Esophagus mucosa (tissue), 1 donor: ENCODE measurements around the gene PCK2. TPM values are rescaled to one million over a fixed set of nuclear protein-coding genes. Genes with fewer than 3 reads are reported as not detected.

Experiments
- ATAC-seq: fragments of 200-7000 bp; cut with Tn5 transposase; one replicate; pipeline ENCODE4 v1.9.1; 2020
- total RNA-seq: library from RNA; stranded (reverse); gene quantifications from one replicate; pipeline ENCODE4 v1.2.4, GENCODE V29; 2023
- donor health status: DM: yes; HTN: yes; CAD: no.

PCK2 gene
- total RNA-seq, 1 donor from 2014 or later = 44.4 TPM

DNA sequence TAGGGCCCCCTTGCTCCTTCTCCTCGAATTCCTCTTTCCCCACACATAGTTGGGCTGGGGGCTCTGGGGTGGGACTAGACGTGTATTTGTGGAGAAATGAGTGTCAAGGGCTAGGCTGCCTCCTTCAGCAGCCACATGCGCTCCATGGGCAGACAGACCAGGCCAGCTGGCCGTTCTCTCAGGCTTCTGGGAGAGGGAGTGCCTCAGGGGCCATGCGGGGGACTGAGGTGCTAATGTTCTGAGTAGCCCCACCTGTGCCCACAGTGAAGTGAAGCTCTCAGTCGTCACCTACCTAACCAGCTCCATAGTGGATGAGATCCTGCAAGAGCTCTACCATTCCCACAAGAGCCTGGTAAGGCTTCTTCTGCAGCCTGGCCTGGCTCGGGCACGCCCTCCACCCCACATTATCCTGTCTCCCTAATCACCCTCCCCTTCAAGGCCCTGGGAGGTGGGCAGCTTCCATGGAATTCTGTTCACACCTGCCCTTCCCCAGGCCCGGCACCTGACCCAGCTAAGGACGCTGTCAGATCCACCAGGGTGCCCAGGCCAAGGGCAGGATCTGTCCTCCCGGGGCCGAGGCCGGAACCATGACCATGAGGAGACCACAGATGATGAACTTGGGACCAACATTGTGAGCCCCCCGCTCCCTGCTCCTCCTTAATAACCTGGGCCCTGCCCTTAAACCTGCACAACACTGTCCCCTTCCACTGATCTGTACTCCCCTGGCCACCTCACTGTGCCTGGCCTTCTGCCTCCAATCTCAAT is 31.7 kb upstream of the PCK2 start:
- no peak for ATAC-seq

DNA sequence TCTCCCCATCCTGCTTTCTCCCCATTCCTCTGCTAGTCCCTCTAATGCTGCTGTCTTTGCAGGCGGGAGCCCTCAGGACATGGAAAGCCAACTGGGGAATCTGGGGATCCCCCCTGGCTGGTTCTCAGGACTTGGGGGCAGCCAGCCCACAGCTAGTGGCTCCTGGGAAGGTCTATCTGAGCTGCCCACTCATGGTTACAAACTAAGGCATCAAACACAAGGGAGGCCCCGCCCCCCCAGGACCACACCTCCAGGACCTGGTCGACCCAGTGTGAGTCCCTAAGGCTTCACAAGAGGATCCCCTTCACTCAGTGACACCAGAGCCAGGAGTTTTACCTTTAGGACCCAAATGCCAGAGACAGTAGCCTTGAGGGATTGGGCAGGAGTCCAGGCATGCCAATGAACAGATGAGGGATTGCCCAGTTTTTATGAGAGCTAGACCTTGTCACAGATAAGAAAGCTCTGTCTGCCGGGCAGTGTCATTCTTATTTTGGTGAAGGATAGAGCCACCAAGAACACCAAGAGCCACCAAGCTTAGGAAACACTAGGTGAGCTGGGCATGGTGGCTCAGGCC is 30.8 kb upstream of the PCK2 start:
- no peak for ATAC-seq

DNA sequence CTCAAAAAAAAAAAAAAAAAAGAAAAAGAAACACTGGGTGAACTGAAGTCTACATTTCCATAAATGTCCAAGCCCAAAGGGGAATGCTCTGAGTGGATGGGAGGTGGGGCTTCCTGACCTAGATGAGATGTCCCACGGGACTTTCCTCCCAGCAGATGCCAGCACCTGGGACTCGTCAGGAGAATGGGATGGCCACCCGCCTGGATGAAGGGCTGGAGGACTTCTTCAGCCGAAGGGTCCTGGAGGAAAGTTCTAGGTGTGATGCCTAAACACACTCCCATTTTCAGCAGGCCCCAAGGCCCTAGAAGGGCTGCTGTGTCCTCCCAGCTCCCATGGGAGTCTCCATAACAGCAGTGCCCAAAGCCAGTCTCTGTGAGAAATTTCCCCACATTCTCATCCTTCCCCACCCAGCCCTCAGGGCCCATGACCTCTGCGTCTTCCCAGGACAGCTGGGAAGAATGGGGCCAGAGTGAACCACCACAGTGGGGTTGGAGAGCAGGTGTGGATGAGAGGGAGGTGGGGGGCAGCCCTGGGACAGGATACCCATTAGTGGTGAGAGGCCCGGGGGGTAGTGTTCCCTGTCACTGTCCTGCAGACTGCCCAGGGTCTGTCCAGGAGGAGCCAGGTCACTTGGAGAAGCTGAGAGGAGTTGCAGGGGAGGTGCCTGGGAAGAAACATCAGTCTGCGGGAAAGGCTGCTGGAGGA is 29.9 kb upstream of the PCK2 start:
- no peak for ATAC-seq

DNA sequence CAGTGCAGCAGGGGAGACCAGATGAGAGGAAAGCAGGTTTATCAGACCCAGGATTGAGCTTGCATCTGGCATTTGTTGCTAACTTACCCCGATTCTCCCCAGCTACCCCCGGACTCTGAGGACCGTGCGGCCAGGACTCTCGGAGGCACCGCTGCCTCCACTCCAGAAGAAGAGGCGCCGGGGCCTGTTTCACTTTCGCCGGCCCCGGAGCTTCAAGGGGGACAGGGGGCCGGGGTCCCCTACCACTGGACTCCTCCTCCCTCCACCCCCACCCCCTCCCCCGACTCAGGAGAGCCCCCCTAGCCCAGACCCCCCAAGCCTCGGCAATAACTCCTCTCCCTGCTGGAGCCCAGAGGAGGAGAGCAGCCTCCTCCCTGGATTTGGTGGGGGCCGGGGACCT is 29.3 kb upstream of the PCK2 start:
- no peak for ATAC-seq

DNA sequence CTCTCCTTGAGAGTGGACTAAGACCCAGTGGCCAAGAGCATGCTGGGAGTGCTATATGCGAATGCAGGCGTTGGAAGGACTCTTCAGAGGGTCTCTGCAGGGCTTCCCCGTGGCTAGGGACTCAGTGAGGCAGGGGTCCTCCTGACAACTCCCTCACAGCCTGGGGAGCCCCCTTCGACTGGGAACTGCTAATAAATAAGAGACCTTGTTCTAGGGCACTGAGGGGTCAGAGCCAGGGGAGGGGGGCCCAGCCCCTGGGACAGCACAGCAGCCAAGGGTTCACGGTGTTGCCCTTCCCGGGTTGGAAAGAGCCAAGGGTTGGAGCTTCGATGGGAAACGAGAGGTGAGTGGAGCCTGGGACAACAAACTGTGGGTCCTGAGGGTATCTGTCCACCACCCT is 28.7 kb upstream of the PCK2 start:
- ATAC-seq = no peak

DNA sequence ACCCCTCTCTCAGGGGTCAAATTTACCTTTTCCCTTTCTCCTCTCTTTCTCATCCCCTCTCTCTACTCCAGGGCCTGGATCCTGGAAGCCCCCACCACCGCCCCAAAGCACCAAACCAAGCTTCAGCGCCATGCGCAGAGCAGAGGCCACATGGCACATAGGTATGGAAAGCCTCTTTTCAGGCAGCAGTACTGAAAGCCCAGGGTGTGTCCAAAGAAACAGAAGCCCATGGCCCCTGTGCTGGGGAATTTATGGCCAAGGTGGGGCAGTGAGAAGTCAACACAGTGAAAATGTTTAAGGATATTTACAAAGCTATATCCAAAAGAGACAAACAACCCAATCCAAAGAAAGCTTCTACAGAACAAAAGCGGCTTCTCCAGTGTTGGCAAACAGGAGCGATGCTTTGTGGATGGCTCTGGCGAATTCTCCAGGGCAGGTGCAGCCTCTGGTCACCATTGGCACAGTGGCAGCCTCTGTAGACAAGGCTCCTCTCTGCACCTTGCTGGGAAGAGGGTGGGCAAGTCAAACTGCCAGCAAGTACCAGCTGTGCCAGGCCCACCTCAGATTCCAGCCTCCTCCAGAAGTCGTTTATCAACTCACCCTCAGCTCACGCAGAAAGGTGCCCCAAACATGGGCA is 27.5 kb upstream of the PCK2 start:
- no peak for ATAC-seq

DNA sequence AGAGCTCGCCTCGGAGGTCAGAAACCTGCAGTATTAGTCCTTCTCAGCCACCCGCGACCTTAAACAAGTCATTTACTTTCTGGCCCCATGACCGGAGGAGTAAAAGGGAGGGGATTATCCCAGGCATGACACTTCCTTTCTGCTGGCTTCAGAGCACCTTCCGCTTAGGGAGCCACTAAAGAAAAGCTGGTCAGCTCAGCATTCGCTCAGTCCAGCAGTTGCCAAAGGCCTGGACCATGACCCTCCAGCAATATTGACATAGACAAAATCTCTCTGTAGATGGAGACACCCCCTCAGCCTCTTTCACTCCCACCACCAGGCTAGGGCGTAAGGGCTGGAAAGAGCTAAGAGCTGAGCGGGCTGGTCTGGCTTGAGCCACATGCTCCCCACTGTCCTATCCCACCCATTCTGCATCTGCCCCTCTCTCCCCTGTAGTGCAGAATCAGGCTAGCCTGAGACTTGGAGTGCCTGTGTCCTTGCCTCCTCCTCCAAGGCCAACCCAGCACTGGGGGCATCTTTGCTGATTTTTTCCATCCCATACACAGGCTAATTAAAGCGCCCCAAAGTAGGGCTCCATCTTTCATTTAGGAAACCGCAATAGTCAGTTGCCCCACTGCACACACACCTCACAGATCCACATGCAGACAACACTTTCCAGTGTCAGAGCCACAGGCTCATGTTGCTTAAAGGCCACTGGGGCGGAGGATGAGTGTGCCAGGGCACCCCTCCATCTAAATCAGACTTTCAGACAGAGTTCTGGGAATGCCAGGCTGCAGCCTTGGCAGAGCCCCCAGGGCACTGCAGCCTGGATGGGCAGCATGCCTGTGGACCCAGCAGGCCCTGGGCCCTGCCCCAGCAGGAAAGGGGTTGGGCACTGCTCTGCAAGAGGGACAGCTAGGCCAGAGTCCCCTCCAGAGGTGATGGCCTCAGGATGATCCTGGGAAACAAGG is 26.7 kb upstream of the PCK2 start:
- ATAC-seq = no peak

DNA sequence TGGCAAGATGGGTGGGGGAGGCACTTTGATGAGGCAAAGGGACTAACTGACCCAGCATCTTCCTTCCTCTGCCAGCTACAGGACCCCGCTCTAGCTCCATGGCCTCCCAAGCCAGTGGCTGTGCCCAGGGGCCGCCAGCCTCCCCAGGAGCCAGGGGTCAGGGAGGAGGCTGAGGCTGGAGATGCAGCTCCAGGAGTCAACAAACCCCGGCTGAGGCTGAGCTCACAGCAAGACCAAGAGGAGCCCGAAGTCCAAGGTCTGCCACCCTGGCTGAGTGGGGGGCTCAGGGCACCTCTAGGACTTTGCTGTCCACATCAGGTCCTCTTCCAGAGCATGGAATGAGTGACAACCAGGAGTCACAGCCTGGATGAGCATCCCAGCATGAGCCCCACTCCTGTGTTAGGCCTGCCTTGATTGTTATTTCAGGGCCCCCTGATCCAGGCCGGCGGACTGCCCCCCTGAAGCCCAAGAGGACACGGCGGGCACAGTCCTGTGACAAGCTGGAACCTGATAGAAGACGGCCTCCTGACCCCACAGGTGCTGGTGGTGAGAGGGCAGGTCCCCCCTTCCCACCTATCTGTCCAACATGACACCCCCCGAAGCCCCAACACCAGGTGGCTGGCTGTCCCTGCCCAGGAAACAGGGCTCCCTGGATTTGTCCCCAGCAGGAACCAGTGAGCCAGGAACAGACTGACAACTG is 25.2 kb upstream of the PCK2 start:
- no peak for ATAC-seq

DNA sequence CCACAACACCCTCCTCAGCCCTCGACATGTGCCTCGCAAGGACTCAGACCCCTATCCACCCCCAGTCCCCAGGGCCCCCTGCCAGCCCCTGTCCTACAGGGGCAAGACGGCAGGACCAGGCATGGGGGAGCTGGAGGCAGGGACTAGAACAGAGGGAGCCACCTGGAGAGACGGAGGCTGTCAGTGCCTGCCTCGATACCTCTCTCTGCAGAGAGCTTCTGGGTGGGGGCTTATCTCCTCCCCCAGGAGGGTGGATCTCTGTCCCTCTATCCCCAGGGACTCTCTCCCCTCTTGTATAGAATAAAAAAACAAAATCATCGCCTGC is 24.7 kb upstream of the PCK2 start:
- ATAC-seq = no peak

DNA sequence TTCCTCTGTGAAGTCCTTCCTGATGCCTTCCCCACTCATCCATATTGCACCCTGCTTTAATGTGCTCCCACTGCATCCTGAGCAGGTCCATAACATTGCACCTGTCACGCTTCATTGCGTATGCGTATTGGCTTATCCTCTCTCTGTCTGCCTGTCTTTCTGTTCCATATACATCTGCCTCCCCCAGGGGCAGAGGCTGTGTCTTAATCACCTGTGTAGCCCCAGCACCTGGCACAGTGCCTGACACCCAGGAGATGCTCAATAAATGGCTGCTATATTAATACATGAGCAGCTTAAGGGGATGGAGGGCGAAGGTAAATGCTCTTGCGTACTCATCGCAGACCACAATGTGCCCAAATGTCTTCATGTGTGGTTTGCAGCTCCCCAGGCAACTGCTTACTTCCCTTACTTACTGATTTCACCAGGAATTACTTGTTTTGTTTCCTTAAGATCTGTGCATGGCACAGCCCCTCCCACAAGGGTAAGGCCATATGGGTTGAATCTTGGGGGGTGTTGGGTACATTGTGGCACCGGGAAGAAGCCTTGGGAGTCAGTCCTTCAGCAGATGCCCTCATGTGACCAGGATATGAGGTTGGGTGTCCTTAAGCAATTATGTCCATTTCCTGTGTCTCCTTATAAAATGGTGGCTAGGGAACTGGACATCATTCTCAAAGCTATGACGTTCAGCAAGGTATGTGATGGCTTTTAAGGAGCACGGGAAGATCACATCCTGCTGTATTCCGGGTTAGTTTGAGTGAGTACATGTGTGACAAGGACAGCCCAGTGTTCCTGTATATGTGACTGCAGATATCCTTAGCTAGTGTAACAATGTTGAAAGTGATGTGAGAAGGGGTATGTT is 23.6 kb upstream of the PCK2 start:
- ATAC-seq = no peak

DNA sequence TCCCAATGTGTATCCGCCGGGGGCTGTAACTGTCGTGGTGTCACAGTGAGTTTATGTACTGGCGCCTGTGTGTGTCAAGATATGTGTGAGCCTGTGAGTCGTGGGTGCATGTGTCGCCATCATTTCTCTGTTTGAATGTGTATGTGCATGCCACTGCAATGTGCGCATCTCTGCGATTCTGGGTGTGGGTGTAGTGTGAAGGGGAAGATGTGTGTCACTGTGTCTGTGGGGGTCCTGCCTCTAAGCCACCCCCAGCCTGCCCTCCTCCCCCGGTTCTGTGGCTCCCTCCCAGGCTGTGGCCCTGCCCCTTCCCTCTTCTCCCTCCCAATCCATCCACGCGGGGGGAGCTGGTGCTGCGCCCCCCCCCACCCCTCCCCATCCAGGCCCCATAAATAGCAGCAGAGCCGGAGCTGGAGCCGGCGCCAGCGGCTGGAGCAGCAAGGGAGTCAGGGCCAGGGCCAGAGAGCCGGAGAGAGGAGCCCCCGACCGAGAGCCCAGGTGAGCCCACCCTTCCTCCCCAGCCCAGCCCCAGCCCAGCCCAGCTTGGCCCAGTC is 22.9 kb upstream of the PCK2 start, which contains the start of gene CPNE6:
Gene CPNE6 (plus strand): TSS at position 419 of the 554 bp plus-strand sequence. CDS start 1,375 bp downstream, outside the sequence.
- no peak for ATAC-seq

DNA sequence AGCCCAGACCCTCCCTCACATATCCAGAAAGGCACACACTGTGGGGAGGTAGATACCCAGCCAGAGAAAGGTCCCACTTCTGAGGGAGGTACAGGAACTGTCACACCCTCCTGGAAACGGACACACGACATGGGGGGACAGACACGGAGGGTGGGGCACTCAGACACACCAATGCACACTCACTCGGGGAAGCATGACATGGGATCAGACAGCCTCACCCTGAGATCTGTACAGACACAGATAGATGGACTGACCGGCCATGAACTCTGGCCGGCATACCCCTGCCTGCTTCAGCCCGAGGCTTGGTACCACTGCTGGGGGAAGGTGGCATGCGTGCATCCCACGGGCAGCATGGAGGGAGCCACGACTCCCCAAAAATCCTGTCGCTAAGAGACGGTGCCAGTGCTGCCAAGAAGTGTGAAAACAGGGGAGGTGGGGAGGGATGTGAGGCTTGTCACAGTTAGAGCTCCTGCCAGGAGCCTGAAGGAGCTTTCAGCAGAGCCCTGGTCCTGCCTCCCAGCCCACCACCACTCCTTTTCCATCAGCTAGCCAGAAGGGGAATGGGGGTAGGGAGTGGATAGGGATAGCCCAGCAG is 22.2 kb upstream of the PCK2 start:
- ATAC-seq = no peak

DNA sequence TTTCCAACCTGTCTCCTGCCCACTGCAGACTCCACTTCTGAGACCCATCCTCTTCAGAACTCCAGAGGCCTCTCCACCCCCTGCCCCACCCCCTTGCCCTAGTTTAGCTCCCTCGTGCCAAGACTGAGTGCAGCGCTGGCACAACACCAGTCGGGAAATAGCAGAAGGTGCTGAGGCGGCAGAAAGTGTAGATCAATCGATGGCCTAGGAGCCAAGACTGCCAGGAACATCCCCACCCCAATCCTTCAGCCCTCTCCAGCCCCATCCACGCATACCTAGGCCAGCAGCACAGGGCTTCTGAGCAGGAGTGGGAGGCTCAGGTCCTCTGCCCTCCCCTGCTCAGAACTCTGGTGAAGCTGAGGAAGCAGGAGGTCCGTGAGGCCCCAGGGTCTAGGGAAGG is 21.7 kb upstream of the PCK2 start:
- ATAC-seq = no peak

DNA sequence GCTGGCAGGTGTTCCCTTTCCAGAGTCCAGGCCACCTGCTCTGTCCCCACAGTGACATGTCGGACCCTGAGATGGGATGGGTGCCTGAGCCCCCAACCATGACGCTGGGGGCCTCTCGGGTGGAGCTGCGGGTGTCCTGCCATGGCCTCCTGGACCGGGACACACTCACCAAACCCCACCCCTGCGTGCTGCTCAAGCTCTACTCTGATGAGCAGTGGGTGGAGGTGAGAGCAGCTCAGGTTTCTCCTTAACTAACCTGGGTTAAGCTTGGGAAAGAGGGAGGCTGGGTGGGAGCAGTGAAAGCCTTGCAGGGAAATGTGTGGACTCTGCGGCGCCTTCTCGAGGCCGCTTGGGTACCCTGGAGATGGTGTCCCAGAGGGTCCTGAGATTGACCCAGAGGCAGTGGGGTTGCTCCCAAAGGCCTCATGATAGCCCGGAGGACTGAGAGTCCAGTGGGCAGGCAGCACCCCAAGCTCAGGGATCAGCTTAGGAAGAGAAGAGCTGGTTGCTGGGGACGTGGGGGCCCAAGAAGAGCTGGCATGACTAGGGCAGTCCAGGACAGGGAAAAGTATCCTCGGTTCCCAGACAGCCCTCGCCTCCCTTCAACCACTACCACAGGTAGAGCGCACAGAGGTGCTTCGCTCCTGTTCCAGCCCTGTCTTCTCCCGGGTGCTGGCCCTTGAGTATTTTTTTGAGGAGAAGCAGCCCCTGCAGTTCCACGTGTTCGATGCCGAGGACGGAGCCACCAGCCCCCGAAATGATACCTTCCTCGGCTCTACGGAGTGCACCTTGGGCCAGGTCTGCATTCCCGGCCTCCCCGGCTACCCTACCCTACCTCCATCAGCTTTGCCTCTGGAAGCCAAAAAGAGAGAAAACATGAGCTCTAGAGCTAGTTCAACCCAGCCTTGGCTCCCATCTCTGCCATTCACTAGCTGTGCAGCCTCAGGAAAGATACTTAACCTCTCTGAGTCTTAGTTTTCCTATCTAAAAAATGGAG is 20.9 kb upstream of the PCK2 start:
- ATAC-seq = no peak

DNA sequence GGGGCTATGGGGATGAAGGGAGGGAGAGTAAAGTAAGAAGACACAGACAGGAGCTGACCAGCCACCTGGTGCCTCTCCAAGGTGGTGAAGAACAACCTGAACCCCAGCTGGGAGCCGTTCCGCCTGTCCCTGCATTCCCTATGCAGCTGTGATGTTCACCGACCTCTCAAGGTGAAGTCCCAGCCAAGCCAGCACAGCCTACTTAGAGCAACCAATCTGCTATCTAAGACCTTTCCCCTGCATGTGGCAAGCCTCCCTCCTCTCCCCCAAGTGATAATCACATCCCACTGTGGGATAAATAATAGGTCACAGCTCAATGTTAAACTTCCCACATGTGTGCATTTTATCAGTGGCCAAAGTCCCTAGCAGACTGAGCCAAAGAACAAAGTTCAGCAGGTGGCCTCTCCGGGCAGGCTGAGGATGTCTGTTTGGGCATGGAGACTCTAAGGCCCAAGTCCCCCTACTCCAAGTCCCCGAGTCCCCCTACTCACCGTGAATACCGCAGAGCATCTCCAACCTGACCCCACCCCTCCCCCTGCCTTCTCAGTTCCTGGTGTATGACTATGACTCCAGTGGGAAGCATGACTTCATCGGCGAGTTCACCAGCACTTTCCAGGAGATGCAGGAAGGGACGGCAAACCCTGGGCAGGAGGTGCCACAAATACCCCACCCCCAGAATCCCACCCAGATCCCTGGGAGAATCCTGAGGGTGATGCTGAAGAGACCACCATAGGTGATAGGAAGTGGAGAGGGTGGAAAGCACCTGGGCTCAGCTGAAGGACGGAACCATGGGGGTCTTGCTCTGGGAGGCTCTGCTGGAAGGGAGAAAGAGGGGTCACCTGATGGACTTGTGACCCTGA is 19.3 kb upstream of the PCK2 start:
- no peak for ATAC-seq

DNA sequence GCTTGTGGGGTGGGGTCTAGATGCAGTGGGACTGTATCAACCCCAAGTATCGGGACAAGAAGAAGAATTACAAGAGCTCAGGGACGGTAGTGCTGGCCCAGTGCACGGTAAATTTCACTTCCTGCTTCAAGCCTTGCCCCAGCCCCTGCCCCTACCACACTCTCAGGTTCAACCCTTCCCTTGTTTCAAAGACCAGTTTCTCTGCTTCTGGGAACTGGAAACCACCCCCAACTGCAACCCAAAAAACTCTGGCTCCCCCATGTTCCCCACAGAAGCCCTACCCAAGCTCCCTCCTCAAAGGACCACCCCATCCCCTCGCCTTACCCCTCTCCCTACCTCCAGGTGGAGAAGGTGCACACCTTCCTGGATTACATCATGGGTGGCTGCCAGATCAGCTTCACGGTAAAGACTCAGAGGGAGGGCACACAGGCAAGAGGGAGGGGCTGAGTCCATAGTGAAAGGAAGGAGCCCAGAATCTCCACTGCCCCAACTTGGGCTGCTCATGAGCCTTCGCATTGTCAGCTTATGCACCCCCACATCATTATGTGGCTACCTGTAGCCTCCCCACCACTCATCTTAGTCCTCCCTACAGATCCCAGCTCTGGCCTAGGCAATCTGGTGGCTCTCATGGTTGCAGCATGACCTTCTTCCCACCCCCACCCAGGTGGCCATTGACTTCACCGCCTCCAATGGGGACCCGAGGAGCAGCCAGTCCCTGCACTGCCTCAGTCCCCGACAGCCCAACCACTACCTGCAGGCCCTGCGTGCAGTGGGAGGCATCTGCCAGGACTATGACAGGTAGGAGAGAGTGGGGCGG is 18.4 kb upstream of the PCK2 start:
- ATAC-seq = no peak

DNA sequence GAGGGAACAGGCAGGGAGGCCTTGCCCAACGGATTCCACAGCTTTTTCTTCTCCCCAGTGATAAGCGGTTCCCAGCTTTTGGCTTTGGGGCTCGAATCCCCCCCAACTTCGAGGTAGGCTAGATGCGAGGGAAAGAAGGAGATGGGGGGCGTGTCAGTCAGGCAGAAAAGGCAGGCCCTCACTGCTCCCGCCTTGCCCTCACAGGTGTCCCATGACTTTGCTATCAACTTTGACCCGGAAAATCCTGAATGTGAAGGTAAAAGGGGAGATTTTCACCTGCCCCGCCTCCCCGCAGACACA is 17.9 kb upstream of the PCK2 start:
- no peak for ATAC-seq
